Forelimb muscle (tissue), 1 donor: ENCODE data around the gene LMAN2. TPM values are rescaled to one million over a fixed set of nuclear protein-coding genes. Genes with fewer than 3 reads are reported as not detected.

ENCODE experiments used
- DNase-seq: peaks from one replicate; pipeline ENCODE4 v3.0.0-alpha.2; 2013; ENCODE audit warnings: low read depth
- polyA plus RNA-seq: library from polyadenylated mRNA; unstranded; fragments of 120-200 nt; gene quantifications from one replicate; pipeline ENCODE4 v1.2.1, GENCODE V29; 2013; ENCODE audit not compliant: insufficient read length

LMAN2 gene, protein sequence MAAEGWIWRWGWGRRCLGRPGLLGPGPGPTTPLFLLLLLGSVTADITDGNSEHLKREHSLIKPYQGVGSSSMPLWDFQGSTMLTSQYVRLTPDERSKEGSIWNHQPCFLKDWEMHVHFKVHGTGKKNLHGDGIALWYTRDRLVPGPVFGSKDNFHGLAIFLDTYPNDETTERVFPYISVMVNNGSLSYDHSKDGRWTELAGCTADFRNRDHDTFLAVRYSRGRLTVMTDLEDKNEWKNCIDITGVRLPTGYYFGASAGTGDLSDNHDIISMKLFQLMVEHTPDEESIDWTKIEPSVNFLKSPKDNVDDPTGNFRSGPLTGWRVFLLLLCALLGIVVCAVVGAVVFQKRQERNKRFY
- polyA plus RNA-seq = 65.7 TPM

DNA sequence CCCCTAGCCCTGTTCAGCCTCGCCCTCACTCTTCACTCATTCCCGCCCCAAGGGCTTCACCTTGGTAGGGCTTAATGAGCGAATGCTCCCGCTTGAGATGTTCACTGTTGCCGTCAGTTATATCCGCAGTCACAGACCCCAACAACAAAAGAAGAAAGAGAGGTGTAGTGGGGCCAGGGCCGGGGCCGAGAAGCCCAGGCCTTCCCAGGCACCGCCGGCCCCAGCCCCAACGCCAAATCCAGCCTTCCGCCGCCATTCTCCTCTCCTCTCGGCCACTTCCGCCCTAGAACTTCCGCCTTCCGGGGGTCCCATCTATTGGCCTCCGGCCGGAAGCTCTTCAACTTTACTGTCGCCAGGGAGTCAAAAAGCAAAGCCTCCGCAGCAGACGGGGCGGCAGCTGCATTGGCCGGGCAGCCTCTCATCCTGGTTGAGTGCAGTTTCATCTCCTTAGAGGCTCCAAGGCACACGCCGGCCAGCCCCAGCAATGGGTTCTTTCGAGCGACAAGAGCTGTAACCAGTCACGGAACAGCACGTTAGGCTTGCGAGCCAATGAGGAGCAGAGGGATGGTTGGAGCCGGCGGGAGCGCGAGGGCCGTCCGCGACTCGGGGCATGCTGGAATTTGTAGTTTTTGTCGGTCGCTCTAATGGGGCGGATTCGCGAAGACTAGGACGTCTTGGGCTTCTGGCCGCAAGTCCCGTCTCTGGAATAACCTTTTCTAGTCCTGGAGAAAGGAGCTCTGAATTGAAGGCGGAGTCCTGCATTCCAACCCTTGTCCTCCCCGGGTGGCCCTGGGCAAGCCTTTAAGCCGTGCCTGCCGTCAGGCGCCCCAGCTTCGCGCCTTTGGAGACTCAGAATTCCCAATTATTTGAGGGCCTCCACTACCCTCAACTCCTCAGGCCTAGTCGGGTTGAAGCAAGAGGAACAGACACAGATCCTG, at the start of gene LMAN2:
Gene LMAN2 (minus strand): TSS at position 277 of the 938 bp plus-strand sequence. CDS start 21 bp downstream, at position 256.
- peak; percentile 96 for DNase-seq

DNA sequence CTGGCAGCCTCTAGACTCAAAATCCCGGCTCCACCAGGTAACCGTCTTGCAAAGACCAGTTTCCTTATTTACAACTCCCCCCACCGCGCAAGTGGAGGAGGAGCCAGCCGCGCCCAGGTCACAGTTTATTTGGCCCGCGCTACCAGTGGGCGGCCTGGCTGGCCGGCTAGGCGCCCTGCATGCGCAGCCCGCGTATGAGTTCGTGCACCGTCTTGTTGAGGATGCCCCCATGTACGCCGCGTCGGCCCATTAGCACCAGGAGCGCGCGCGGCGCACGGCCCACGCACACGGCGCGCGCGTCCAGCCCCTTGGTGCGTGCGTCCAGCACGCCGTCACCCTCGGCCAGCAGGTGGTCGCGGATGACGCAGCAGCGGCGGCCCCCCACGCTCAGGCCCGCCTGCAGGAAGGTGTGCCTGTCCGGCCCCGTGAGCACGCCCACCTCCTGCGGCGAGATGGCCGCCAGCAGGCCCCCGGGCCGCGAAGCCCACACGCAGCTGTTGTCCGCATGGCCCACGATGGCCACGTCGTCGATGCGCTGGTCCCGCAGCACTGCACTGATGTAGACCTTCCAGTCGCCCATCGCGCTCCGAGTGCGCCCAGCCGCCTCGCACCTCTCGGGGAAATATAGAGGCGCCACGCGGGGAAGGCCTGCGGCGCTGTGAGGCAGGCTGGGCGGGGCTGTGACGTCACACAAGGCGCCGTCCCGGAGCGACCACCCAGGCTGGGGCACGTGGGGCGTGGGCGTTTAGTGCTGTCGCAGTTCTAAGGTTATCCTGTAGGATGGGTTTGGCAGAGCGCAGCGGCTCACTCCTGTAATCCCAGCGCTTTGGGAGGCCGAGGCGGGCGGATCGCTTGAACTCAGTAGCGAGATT, 48.8 kb upstream of the LMAN2 start, which contains the start of gene PFN3:
Gene PFN3 (minus strand): TSS at position 665 of the 872 bp plus-strand sequence. CDS start 85 bp downstream, at position 580.
- no peak for DNase-seq

DNA sequence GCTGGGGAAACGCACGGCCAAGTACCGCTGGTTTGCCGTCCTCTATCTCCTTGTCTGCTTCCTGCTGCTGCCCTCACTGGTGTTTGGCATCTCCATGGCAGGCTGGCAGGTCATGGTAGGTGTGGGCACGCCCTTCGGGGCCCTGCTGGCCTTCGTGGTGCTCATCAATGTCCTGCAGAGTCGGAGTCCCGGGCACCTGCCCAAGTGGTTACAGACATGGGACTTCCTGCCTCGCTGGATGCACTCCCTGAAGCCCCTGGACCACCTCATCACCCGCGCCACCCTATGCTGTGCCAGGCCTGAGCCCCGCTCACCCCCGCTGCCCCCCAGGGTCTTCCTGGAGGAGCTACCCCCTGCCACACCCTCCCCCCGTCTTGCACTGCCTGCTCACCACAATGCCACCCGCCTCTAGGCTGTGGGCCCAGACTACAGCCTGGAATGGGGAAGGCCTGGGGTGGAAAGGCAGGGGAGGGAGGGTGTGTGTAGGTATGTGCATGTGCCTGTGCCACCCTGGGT, 46.5 kb upstream of the LMAN2 start:
- DNase-seq = no peak

DNA sequence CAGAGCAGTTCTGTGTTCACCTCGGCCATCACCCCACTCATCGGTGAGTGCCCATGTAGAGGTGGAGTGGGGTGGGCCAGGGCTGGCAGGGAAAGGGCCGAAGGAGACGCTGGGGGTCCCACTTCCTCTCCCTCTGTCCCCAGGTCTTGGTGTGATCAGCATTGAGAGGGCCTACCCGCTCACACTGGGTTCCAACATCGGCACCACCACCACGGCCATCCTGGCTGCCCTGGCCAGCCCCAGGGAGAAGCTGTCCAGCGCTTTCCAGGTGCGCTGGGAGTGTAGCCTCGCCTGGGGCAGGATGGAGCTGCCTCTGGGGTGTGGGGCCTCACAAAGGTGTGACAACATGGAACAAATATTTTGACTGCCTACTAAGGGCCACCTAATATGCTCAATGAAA, 45.3 kb upstream of the LMAN2 start:
- DNase-seq = no peak

DNA sequence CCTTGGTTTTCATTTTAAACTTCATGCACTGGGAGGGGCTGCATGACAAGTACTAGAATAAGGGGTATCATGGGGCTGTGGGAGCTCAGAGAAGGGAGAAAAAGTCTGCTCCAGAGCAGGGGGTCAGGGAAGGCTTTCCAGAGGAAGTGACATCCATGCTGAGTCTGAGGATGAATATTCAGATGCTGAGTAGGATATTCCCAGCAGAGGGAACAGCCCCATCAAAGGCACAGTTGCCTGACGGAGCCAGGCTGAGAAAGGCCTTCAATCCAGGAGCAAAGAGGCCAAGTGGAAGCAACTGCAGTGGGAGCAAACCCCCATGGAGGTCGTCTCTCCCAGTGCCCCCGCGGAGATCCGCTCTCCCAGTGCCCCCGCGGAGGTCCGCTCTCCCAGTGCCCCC, 44.6 kb upstream of the LMAN2 start:
- no peak for DNase-seq

DNA sequence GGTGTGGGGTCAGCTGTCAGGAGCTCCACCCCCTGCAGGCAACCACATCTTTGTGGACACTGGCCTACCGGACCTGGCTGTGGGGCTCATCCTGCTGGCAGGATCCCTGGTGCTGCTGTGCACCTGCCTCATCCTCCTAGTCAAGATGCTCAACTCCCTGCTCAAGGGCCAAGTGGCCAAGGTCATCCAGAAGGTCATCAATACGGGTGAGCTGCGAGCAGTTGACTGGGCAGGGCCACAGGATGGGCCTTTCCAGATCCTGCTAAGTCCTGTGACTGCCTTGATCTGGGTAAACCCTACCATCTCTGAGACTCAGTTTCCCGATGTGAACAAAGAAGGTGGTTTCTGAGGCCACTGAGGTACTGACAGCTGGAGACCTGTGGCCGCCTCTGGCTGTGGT, 42.5 kb upstream of the LMAN2 start:
- DNase-seq = no peak

DNA sequence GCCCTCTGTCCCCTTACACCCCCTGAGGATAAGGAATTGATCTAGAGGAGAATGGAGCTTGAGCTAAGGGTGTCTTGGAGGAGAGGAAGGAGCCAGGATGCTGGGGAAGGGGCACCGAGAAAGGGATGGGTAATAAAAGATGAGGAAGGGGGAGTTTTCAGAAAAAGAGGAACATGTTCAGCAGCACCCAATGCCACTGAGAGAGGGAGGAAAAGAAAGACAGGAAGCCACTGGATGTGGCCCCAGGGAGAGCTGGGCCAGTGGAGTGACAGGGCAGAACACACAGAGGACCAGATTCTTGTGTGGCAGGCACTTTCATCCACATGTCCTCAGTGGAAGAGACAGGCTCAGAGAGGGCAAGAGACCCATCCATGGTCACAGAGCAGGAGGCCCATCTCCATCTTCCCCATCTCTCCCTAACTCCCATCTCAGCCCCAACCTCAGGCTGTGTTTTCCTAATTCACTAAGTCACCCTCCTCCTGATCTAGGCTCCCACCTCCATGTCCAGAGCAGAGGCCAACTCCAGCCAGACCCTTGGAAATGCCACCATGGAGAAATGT, 41.8 kb upstream of the LMAN2 start:
- no peak for DNase-seq

DNA sequence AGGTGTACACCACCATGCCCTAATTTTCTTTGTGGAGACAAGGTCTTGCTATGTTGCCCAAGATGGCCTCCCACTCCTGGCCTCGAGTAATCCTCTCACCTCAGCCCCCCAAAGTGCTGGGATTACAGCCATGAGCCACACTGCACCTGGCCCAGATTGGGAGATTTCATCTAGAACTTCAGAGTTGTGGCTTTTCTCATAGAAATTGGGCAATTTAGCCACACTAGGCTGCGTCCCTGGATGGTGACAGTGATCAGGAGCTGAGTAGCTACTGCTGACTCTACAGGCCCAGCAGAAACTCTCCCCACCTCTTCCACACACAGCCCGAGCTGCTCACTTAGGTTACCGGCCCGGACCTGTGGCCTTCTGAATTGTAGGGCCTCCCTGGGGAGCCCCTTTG, 41.3 kb upstream of the LMAN2 start:
- no peak for DNase-seq

DNA sequence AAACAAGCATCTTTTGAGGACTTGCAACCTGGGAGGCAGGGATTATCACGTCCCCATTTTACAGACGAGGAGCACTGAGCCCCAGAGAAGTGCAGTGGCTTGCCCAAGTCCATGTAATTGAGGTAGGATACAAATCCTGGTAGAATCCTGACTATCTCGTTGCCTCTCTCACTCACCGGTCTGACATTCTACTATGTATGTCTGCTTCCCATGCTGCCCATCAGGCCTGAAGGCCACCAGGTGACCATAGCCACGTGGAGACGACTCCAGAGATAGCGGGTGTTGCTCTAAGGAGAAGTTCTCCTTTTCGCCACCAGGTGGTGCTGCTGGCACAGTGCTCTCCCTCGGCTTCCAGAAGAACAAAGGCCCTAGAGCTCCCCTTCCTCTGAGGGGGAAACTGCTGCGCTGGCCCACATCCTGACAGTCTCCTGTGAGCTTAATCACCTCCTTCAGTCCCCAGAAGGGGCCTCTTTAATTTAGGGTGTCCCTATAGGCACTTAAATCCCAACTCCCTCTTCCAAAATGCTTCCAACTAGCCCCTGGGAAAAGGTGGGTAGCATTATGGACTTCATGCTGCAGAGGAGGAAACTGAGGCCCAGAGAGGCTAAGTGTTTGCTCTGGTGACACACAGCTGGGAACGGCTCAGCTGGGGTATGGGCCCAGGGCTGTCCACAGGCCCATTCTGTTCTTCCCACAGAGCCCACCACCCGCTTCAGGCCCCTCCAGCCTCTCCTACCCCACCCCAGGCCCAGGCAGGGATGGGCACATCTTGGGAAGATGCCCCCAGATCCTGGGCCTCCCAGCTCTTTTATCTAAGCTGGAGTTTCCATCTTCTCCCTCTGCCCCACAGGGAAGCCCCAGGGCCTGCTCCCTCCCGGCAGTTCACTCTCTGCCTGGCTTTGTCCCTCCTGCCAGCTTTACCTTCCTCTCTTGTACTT, 39.2 kb upstream of the LMAN2 start:
- DNase-seq = peak; percentile 70

DNA sequence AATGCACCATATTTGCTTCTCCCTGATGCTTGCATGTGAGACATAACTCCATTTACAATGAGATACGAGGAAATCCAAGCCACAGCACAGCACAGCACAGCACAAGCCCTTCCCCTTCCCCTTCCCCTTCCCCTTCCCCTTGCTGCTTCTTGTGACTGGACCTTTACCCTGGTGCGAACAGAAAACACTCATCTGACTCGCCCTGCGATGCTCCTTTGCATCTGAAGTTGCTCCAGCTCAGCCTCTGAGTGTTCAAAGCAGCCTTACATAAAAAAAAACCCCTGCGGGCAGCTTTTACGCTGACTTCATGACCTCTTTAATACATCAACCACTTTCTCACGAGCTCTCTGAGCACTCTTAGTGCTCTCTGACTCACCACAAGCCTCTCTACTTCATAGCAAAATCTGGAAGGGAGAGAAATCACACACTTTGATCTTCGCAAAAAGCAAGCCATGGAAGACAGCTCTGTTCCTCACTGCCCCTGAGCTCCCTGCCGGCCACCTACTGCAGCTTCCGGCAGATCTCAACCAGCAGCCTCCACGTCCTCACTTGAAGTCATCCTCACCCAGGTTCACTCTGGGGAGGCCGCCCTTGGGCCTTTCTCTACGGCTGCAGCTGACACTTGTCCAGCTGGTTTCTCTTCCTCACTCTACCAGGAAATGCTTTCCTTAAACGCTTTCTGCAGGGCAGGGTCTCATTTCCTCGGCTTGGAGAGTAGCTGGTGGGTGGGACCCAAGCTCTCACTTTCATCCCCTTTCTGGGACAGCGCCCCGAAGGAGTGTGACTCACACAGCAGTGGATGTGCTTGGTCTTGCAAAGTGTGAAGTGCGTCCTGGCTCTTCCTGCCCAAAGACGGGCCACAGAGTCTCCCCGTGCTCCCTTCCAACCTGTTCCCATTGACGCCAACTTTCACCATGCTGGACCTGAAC, 38.0 kb upstream of the LMAN2 start:
- no peak for DNase-seq

DNA sequence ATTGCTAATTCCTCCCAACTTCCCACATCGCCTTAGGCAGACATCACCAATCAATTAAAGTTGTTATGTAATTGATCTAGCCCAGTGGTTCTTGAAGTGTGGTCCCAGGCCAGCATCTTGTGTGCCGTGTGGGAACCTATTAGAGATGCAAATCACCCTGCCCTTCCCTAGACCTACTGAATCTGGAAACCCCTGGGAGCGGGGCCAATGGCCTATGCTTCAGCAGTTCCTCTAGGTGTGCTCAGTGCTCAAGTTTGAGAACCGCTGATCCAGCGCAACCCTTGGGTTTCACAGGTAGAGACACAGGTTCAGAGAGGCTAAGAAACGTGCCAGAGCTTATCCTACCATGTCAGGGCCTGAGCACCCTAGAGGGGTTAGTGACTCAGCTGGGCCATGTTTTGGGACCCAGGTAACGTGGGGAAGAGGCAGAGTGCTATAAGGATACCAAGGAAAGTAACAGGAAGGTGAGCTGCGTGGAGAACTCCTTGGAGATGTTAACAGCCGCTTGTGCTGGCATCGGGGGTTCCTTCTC, 37.1 kb upstream of the LMAN2 start:
- DNase-seq = no peak

DNA sequence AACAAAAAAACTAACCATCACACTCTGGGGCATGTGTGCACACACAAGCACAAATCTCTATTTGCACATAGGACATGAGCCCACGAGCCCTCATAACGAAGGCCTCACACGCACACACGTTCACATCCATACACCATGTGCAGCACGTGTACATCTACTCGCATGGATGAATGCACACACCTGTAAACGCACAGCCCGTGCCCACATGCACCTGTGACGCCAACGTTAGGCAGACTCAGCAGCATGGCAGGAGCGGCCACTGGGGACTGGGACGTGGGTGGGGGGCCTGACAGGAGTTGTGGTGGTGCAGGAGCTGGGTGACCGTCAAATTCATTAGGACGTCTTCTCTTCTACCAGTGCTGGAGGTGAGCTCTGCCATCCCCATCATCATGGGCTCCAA, 35.9 kb upstream of the LMAN2 start:
- DNase-seq = no peak

DNA sequence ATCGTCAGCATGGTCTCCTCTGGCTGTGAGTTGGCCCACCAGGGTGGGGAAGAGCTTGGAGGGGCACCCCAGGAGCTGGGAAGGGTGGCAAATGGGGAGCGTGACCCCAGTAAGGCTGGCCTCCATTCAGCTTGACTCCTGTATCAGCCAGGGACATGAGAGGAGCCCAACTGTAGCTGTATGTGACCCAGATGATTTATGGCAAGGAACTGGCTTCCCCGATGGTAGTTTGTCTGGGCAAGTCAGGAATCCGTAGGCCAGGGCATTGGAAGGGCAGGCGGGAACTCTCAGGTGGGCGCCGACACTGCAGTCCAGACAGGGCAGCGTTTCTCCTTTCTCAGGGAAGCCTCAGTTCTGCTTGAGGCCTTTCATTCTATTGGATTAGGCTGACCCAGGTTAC, 35.1 kb upstream of the LMAN2 start:
- DNase-seq = no peak

DNA sequence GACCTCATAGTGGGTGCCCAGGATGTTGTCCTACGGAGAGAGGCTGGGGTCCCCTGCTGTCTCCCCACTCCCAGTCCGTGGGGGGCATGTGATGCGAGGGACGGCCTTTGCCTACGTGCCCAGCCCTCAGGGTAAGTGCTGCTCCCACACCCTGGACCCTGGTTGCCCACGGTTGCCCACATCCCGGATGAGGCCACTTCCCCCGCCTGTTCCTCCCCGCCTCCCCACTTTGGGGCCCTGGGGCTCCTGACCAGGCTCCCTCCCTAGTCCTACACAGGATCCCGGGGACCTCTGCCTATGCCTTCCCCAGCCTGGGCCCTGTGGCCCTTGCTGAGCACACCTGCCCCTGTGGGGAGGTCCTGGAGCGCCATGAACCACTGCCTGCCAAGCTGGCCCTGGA, 34.3 kb upstream of the LMAN2 start:
- no peak for DNase-seq

DNA sequence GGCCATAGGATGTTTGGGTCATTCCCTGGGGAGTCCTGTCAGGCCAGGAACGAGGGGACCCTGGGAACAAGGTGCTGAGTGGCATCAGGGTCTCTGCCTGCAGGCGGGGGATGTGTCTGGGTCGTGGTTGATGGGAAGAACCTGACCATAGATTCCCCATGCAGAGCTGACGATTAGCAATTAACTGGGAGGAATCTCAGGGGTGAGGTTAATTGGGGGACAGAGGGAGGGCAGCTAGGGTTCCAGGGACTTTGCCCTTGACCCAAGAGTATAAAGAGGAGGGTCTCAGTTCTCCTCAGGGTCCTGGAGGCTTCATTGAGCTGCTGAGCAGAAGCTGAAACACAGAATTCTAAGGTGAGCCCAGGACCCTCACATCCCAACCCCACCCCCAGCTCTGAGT, 32.7 kb upstream of the LMAN2 start, which contains the start of gene SLC34A1:
Gene SLC34A1 (plus strand): TSS at position 301 of the 400 bp plus-strand sequence. CDS start 1,308 bp downstream, outside the sequence.
- DNase-seq = no peak

DNA sequence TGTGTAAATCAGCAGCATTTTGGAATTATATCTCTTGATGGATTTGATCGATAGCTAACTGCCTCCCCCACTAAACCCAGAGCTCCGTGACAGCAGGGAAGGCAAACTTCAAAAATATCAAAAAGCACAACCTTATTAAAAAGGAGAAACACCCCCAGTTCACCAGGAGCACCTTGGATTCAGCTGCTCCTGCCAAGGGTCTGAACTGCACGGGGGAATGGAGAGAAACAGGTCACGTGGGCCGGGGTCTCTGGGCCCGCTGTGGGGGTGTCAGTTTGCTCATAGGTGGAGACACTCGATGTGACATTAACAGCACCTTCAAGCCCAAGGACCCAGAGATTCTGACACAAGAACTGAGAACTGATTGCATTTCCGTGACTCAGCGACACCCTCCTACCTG, 31.7 kb upstream of the LMAN2 start:
- no peak for DNase-seq

DNA sequence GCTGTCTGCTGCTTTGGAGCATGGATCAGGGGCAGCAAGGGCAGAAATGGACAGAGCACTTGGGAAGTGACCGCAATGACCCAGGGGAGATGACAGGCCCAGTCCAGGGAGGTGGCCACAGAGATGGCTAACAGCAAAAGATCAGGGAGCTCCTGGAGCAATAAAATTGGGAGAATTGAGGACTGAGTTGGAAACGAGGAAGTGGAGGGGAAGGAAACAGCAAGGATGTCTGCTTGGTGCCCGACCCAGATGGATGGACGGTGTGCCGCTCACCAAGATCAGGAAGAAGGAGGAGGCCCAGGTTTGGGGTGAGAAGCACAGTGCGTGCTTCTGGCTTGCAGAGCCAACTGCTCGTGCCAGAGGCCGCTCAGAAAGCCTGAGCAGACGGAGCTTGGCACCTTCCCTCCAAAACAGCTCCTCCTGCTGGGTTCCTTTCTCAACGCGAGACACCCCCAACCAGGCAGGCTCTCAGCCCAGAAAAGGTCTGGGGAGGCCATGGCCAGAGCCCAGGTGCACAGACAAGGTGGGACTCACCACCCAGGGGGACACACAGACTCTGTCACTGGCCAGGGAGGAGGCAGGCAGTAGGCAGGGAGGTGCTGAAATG, 31.1 kb upstream of the LMAN2 start:
- no peak for DNase-seq

DNA sequence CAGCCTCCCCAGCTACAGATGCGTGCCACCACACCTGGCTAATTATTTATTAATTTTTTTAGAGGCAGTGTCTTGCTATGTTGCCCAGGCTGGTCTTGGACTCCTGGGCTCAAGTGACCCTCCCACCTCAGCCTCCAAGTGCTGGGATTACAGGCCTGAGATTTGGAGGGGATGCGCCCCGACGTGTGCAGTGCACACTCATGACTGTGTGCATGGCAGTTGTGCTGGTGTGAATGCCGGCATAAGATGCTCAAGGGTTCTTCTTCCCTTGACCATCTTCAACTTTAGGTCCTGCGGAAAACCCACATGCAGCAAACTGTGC, 29.3 kb upstream of the LMAN2 start:
- DNase-seq = no peak
